Gastrocnemius medialis (tissue), 4 donors: ENCODE data around the gene DEFB108B.
"Not testable (repeated sequence)": the region's sequence is repeated elsewhere in the genome, so short reads cannot be mapped to it uniquely, and the experiment has no call there.

Source experiments
- POLR2A ChIP-seq, 2 donors: fragments of 450-650 bp; IDR thresholded peaks; one replicate each; pipeline ENCODE4 v1.6.1; 2017; ENCODE audit warnings: antibody characterized with exemption in 2 of 2, mild to moderate bottlenecking in 2 of 2, moderate library complexity in 2 of 2
- TF ChIP-seq, protein P1 (sequence below), 5 experiments: fragments of 450-650 bp in 3 of 5; fragments of 200-600 bp in 2 of 5; sonication (generic) in 2 of 5; IDR thresholded peaks in 4 of 5; conservative IDR thresholded peaks in 1 of 5; 1 replicate in 4 of 5; 2 replicates in 1 of 5; pipeline ENCODE4 v1.5.1; 2016 to 2019; ENCODE audit warnings: antibody characterized with exemption in 5 of 5, mild to moderate bottlenecking in 3 of 5, moderate library complexity in 3 of 5

DNA sequence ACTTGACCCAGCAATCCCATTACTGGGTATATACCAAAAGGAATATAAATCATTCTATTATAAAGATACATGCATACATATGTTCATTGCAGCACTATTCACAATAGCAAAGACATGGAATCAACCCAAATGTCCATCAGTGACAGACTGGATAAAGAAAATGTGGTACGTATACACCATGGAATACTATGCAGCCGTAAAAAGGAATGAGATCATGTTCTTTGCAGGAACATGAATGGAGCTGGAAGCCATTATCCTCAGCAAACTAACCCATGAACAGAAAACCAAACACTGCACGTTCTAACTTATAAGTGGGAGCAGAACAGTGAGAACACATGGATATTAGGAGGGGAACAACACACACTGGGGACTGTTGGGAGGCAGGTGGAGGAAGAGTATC, 3.8 kb upstream of the DEFB108B start:
- TF ChIP-seq, protein P1, sequence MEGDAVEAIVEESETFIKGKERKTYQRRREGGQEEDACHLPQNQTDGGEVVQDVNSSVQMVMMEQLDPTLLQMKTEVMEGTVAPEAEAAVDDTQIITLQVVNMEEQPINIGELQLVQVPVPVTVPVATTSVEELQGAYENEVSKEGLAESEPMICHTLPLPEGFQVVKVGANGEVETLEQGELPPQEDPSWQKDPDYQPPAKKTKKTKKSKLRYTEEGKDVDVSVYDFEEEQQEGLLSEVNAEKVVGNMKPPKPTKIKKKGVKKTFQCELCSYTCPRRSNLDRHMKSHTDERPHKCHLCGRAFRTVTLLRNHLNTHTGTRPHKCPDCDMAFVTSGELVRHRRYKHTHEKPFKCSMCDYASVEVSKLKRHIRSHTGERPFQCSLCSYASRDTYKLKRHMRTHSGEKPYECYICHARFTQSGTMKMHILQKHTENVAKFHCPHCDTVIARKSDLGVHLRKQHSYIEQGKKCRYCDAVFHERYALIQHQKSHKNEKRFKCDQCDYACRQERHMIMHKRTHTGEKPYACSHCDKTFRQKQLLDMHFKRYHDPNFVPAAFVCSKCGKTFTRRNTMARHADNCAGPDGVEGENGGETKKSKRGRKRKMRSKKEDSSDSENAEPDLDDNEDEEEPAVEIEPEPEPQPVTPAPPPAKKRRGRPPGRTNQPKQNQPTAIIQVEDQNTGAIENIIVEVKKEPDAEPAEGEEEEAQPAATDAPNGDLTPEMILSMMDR (IDR thresholded peaks at IDR 0.05 in 4 of 5, conservative IDR thresholded peaks at IDR 0.05 in 1 of 5): not testable (repeated sequence)
- TF ChIP-seq POLR2A (IDR thresholded peaks at IDR 0.05): not testable (repeated sequence)
